ENCODE data around the gene SMIM17.

SMIM17 gene

DNA sequence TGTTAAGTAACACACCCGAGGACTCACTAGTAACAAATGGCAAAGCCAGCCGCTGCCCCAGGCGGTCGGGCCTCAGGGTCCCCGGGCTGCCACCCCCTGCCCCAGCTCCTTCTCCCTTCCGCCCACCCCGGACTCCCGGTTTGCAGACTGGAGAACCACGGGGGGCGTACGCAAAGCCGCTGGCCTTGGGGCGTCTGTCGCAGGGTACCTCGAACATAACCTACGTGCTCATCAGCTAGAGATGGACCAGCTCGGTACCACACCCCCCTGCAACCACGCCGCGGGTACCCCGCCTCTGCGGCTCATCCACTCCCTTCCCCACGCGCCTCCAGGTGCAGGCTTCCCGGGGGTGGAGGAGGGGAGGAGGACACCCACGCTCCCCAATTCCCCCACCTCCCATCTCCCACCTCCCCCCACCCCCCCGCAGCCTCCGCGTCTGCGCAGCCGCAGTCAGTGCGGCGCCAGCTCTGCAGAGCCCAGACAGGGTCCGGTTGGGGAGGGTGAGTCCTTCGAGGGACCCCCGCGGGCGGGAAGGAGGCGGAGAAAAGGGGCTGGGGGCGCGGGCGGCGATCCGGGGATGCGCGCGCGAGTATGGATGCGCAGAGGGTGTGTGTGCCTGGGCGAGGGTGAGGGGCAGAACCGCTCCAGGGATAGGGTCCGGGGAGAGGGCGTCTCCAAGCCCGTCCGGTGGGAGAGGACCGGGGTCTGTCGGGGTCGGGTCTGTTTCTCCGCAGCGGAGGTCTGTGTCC is at the start of gene SMIM17:
SMIM17 (plus strand) TSS at position 449 of the 749 bp plus-strand sequence. CDS start 2,509 bp downstream, outside the sequence.
- no peak for DNase-seq (ENCODE audit: extremely low spot score)
- TF ChIP-seq, protein P1, sequence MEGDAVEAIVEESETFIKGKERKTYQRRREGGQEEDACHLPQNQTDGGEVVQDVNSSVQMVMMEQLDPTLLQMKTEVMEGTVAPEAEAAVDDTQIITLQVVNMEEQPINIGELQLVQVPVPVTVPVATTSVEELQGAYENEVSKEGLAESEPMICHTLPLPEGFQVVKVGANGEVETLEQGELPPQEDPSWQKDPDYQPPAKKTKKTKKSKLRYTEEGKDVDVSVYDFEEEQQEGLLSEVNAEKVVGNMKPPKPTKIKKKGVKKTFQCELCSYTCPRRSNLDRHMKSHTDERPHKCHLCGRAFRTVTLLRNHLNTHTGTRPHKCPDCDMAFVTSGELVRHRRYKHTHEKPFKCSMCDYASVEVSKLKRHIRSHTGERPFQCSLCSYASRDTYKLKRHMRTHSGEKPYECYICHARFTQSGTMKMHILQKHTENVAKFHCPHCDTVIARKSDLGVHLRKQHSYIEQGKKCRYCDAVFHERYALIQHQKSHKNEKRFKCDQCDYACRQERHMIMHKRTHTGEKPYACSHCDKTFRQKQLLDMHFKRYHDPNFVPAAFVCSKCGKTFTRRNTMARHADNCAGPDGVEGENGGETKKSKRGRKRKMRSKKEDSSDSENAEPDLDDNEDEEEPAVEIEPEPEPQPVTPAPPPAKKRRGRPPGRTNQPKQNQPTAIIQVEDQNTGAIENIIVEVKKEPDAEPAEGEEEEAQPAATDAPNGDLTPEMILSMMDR (IDR thresholded peaks at IDR 0.05; ENCODE audit: control extremely low read depth, extremely low read depth, low read depth, missing control alignments), result no peak
- ChIA-PET CTCF (no interaction called here), POLR2A (no interaction called here)

DNA sequence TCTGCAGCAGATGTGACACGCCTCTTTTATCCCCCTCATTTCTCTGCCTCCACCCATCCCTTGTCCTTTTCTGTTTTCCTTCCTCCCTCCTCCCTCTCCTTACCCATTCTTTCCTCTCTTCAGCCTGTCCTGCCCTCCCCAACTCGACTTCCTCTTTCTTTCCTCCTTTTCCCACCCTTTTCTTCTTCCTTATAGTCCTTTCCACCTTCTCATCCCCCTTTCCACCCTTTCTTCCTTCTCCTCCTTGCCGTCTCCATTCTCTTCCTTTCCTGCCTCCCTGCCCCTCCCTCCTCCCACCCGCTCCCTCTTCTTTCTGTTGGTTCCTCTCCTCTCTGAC is 48.5 kb upstream of the SMIM17 start:
- ChIA-PET POLR2A (no interaction called here), CTCF (no interaction called here)
- DNase-seq (ENCODE audit: extremely low spot score), result no peak
- TF ChIP-seq, protein P1 (IDR thresholded peaks at IDR 0.05; ENCODE audit: control extremely low read depth, extremely low read depth, low read depth, missing control alignments), result no peak

DNA sequence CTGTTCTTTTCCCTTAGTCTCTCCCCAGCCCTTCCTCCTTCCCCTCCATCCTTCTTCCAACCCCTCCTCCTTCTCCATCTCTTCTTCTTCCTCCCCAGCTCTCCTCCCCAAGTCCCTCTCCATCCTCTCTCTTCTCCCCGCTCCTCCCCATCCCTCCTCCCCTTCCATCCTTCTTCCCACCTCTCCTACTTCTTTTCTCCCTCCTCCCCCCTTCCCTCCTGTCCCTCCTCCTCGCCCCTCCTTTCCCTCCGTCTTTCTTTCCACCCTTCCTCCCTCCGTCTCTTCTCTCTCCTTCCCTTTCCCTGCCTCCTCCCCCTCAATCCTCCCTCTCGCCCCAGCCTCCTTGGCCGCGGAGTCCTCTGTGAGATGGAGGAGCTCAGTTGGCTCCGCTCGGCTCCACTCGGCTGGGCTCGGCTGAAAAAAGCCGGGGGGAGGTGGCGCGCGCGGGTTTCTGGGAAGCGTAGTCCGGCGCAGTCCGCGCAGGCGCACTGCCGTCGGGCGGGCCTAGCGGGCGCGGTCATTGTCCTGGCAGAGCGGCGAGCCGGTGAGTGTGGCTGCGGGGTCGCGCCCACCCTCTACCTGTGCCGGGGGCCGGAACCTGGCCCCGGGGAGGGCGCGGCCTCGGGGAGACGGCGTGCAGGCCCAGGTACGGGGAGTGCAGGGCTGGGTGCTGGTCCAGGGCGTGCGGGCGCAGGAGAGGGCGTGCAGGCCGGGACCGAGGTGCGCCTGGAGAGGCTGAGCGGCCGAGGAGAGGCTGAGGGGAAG is 48.0 kb upstream of the SMIM17 start, which contains the start of gene ZNF71:
ZNF71 (plus strand) TSS at position 520 of the 765 bp plus-strand sequence. CDS start 6,257 bp downstream, outside the sequence.
- TF ChIP-seq, protein P1 (IDR thresholded peaks at IDR 0.05; ENCODE audit: control extremely low read depth, extremely low read depth, low read depth, missing control alignments), result no peak
- POLR2A ChIA-PET, result no interaction called here
- DNase-seq (ENCODE audit: extremely low spot score), result peak; percentile 97
- CTCF ChIA-PET, result no interaction called here

DNA sequence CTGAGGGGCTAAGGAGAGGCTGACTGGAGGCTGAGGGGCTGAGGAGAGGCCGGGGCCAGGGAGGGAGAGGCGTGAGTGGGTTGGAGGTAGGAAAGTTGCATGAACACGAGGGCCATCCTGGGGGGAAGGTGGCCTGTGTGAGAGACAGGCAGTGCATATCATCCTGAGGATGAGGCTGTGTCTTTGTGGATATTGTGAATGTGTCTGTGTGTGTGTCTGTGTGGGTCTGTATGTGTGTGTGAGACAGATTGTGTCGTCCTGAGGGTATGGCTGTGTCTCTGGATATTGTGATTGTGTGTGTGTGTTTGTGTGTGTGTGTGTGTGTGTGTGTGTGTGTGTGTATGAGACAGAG is 47.4 kb upstream of the SMIM17 start:
- DNase-seq (ENCODE audit: extremely low spot score), result no peak
- CTCF ChIA-PET, result no interaction called here
- TF ChIP-seq, protein P1 (IDR thresholded peaks at IDR 0.05; ENCODE audit: control extremely low read depth, extremely low read depth, low read depth, missing control alignments), result no peak
- POLR2A ChIA-PET, result no interaction called here

DNA sequence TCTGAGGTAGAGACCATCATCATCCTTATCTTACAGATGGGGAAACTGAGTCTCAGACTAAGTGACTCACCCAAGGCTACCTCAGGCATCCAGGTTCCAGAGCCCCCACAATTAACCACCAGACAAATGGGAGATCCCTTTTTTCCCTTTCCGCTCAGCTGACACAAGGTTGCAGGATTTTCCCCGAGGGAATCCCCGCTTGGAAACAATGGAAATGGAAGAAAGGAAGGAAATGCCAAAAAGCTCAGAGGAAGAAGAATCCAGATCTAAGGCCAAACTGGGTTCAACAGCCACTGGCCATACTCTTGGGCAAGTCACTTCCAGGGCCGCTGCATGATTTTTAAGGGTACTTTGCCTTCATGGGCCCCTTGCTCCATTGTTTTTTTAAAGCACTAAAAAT is 46.3 kb upstream of the SMIM17 start:
- CTCF ChIA-PET, result no interaction called here
- POLR2A ChIA-PET, result no interaction called here
- TF ChIP-seq, protein P1 (IDR thresholded peaks at IDR 0.05; ENCODE audit: control extremely low read depth, extremely low read depth, low read depth, missing control alignments), result no peak
- no peak for DNase-seq (ENCODE audit: extremely low spot score)

DNA sequence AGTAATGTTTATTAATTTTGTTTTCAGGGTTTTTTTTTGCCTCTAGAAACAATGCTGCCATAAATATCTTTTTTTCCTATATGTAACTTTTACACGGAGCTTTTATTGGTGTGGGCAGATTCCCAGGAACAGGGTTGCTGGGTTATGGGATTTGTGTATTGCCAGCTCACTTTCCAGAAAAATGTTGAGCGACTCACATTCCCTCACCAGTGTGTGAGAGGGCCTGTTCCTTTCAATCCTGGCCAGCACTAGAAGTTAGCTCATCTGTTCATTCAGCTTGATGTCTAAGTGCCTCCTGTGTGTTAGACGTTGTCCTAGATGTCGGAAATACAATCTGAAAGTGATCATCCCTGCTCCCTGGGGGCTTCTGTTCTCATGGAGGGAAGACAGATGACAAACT is 45.3 kb upstream of the SMIM17 start:
- CTCF ChIA-PET, result no interaction called here
- POLR2A ChIA-PET, result no interaction called here
- TF ChIP-seq, protein P1 (IDR thresholded peaks at IDR 0.05; ENCODE audit: control extremely low read depth, extremely low read depth, low read depth, missing control alignments), result no peak
- no peak for DNase-seq (ENCODE audit: extremely low spot score)

Measured in GM10248 (cell line).